GDM1 (cell line): ENCODE results near the gene SLAIN1.

Experiments used
- DNase-seq: peaks from one replicate; lab custom pipeline; 2025; lab: John Stamatoyannopoulos, UW

SLAIN1 gene

DNA sequence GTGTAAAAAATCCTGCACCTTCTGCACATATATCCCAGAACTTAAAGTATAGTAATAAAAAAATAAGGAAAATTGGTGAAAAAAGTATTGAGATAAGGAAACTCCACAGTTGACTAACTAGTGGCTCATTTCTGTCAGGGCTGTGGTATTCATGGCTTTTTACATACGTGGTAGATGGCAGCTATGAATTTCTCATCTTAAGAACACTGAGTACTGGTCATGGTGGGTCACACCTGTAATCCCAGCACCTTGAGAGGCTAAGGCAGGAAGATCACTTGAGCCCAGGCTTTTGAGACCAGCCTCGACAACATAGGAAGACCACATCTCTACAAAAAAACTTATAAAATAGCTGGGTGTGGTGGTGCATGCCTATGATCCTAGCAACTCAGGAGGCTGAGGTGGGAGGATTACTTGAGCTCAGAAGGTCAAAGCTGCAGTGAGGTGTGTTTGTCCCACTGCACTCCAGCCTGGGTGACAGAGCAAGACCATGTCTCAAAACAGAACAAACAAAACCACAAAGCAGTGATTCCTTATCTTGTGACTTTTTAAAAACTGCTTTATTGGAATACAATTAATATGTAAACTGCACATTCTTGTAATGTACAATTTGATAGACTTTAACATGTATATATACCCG is 16.8 kb downstream of the SLAIN1 start:
- no peak for DNase-seq

DNA sequence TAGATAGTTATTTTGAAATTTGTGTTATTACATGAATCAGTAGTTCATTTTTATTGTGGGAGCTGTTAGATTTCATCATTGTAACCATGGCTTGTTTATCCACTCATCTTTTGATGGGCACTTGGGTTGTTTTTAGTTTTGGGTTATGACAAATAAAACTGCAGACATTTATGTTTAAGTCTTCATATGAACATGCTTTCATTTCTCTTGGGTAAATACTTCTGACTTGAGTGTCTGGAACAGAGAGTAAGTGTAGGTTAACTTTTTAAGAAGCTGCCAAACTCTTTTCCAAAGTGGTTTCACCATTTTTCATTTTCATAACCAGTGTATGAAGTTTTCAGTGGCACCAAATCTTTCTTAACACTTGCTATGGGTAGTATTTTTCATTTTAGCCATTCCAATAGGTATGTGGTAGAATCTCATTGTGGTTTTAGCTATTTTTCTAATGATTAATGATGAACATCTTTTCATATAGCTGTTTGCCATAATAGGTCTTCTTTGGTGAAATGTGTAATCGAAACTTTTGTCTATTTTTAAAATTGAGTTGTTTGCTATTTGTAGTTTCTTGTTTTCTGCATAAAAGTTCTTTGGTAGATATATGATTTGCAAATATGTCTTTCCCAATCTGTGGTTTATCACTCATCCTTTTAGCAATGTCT is 17.9 kb downstream of the SLAIN1 start:
- no peak for DNase-seq

DNA sequence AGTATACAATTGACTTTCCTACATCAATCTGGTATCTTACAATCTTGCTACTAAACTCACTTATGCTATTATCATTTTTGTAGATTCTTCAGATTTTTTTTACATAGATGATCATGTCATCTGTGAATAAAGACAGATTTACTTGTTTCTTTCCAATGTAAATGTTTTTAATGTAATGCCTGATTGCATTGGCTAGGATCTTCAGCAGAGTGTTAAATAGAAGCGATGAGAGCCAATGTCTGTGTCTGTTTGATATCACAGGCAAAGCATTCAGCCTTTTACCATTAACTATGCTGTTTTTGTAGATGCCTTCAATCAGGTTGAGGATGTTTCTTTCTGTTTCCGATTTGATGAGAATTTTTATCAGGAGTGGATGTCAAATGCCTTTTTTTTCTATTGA is 19.2 kb downstream of the SLAIN1 start:
- no peak for DNase-seq

DNA sequence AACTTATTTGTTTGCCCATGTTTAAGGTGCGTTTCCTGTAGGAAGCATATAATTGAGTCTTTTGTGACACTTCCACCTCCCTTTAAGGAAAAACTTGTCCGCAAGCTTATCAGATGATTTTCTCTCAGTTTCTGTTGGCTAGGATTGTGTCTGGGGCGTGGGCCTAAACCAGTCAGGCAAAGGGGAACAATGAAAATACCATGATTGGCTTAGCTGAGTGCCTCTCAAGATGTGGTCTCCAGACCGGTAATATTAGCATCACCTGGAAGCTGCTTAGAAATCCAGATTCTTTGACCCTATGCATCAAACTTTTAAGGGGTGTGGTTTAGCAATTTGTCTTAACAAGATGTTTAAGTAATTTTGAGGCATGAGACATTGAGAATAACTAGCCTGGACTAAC is 20.0 kb downstream of the SLAIN1 start:
- no peak for DNase-seq

DNA sequence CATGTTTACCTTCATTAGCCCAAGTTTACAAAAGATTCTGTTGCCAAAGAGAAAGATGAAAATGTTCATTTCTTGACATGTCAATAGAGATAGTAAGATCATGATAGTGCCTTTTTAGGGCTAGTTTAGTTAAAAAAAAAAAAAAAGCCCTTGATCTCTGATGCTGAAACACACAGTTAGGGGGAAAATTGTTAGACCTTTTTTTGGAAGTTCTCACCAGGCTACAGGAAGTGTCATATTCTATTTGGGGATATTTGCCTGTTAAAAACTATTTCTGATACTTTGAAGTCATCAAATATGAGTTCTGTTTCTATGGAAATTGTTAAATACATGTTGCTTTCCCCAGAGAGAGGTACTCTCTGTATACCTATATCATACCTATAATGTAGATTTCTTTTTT is 21.6 kb downstream of the SLAIN1 start:
- DNase-seq: no peak

DNA sequence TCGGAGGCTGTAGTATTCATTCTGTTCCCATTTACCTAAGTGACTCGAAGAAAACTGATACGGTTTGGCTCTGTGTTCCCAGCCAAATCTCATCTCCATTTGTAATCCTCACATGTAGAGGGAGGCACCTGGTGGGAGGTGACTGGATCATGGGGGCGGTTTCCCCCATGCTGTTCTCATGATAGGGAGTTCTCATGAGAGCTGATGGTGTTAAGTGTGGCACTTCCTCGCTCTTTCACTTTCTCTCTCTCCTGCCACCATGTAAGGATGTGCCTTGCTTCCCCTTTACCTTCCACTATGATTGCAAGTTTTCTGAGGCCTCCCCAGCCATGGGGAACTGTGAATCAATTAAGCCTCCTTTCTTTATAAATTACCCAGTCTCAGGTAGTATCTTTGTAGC is 23.5 kb downstream of the SLAIN1 start:
- DNase-seq: no peak

DNA sequence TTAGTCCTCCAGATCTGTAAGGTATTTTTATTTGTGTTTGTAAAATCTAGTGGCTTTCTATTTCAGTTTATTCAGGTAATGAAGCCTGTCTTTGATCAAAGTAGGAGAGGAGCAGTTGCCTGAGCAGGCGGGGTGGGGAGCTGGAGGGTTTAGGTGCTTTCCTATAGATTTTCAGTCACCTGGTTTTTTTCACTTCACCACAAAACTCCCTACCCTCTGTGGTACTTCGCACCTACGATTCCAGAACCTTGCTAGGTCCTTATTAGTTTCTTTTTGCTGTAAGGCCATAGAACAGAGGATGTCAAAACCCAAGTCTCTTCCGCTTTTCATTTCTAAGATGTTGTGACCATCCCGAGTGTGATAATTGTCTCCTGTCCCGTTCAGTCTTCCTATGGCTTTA is 26.6 kb downstream of the SLAIN1 start:
- no peak for DNase-seq

DNA sequence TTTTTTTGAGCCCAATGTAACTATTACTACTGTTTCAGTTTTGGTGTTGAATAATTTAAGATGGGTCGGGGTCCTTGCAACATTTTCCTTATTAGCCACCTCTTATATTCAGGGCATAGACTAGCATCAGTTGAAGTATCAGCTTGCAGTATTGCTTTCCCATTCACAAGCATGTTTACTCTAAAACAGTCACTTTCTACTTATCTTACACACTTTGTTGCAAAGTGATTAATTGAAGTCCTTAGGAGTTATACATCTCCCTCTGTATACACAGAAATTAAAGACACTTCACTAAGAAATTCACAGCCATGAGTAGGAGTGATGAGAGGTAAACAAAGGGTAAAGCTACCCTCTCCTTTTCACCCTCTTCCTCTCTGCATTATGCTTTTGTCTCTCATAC is 27.6 kb downstream of the SLAIN1 start:
- no peak for DNase-seq

DNA sequence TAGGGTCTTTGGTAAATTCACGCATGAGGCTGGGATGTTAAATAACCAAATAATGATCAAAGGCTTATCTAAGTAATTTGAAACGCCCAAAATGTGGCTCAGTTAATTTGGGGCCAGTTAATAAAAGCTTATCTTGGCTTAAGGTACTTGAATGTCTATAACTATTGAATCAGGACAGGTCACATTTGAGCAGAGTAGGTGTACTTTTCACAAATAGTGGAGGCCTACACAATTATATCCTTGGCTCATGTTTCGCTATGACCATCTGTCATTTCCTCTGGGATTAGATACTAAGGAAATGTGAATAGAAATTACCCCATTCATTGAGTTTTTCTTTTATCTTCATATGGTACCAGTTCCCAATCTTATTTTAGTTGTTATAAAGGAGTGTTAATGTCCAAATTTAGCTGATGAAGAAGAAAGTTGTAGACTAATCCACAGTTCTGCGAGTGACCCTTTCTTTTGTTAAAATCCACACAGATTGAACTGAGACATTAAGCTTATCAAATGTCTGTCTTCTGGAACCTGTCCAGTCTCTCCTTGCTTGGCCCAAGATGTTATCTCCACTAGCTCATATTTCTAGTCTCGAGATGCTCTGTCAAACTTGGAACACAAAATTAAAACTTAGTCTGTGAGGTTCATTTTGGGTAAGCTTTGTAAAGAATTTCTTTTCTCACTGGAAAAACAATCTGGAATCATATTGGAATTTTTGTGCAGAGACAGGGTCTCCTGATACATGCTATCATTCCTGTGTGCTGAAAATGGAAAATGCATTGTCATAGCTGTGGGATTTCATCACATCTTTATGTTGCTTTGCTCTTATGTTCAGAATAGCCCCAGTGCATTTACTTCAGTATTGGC is 31.0 kb downstream of the SLAIN1 start:
- DNase-seq: no peak

DNA sequence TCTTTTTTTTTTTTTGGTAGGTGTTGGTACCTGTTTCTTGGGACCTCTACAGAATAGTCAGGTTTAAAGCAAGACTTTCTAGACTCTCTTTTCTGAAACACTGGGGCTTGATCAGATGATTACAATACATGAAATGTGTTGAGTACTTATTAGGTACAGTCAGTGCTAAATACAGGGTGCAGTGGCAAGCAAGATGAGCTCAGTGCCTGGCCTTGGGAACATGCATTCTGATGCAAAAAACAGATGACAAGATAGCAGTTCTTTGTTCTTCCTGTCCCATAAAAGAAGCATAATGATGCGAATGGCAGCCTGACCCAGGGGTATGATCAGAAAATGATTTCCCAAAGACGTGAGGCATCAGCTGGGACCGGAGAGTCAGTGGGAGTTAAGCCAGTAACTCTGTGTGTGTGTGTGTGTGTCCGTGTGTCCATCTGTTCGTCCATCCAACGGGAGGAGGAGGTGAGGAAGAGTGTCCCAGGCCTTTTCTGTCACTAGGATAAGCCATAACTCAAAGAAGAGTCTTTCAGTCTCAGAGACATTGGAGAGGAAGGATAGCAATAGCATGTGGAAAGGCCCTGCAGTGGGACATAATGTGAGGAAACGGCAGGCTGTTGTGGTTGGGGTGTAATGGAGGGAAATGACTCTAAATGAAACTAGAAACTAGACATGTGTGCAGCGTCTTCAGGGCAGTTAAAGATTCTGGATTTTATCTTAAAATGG is 32.2 kb downstream of the SLAIN1 start:
- no peak for DNase-seq

DNA sequence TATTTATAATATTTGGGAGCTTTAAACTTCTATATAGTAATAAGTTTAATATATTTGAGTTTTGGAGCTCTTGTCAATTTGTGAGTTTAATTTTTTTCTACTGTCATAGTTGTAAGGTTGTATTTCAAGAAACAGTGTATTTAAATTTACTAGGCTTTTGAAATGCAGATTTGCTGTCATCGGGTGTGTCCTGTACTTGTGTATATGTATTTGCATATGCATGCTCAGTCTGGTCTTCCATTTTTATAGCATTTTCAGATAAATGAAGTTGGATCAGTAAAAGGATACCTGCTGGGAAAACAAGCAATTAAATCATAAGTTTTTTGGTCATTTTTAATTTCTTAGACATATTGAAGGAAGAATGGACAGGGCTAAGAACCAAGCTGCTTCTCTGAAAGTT is 33.1 kb downstream of the SLAIN1 start:
- no peak for DNase-seq

DNA sequence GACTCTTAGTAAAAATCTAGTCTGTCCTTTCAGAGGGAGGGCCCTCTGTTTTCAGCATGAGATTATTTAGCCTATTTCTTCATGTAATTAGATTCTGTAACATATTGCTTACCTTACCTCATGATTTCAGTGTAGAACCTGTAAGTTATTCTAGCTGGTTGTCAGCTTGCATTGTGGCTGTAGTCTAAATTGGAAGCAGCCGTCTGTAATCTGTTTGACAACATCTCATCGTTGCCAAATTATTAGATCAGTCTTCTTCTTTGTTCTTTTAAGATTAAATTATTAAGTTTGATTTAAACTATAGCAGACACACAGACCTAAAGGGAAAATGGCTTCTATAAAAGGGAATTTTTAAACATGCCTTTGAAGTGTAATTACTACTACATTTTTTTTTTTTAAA is 34.8 kb downstream of the SLAIN1 start:
- no peak for DNase-seq

DNA sequence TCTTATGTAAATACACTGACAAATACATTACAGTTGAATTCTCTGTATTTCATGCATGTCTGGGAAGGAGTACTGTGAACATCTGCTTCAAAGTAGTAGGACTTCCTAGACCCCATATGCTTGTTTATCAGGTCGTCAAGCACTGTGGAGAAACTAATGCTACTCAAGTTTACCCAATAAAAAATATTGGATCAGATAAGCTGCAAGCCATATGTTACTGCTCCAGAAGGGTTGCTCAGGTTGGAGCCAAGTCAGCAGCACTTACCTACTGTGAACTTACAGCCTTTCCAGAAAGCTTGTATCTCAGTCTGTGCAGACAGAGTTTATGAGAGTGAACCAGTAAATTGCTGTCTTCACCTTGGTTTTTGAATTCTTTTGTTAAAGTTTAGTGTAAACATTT is 36.2 kb downstream of the SLAIN1 start:
- DNase-seq: no peak

DNA sequence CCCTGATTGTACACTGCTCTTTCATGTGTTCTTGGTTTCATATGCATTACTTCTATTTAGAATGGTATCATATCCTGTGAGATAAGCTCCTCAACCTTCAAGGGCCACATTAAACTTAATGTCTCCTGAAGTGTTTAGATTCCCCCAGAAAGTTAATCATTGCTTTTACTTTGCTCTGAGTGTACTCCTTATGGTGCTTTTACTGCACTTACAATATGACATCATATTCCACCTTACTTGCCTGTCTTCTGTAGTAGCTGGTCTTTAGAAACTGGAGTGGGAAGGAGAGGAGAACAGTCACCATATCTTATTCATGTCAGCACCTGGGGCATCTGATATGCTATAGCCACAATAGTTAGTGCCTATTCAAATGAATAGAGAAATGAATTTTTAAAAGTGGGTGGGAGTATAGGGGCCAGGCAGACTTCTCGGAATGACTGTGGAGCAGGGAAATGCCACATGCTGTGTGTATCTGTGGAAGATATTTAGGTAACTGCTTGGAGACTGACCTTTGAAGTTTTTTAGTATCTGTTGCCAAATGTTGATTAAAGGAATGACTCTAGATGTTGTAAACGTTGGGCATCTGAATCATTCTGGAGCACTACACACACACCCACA is 40.2 kb downstream of the SLAIN1 start:
- no peak for DNase-seq

DNA sequence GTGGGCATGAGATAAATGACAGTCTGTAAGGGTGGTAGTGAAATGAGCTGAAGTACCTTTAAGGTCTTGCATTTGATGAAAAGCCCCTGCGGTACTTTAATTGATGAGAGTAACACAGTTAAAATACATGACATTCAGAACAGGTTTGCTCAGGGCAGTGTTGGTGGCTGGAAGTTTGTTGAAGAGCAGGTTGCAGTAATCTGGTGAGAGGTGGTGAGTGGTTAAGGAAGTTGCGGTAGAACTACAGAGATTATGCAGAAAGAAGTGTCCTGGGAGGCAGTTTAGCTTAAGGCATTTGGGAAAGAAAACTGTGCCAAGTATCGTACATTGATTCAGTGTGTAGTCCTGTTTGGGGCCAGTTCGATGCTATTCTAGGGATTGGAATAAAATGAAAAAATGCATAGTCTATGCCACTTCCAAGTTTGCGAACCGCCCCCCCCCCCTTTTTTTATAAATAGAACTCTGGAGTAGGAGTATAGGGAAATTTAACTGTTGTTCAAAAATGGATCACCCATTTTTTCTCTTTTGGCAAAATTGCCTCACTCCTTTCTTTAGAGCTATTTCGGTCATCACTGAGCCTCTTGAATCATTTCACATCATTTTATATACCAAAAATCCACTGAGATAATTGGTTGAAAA is 42.7 kb downstream of the SLAIN1 start:
- no peak for DNase-seq

DNA sequence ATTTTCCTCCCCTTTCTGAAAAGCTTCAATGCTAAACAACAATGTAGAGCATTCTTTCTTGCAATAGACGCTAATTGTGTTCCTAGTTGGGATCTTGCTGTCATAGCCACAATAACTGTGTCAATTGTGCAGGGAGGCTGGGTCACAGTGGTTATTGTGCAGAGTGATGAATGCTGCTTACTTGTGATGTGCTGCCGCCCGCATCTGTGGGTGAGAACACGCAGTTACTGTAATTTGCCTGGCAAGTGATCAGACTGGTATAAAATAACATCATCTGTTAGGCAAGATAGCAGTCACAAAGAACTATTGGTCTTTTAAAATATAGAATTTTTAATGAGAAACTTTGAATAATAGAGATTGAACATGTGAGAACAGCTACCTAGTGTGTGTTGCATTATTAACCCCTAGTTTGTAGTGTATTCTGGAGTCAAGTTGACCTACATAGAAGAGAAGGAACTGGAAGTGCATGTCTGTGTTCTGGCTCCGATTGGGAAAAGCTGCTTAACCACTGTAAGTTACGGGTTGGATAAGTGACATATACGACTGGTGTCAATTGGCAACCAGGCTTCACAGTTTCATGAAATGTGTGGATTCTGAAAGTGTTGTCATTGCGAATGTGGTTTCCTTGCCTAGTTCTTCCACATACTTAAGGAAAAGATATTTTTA is 43.6 kb downstream of the SLAIN1 start:
- no peak for DNase-seq

DNA sequence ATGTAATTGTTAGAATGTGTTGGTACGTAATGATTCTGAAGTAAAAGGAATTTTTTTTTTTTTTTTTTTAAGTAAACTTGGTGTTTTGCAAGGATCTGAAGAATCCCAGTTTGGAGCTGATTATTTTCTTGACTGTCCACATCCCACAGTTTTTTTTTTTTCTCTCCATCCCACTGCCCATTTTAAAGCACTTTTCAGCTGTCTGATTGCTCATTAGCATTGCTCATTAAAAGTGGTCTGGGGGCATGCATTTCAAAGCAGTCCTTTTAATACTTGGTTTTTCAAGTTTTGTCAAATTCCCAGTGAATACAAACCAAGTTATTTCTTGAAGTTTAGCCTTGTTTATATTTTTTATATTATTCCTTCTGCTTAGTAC is 44.1 kb downstream of the SLAIN1 start:
- DNase-seq: no peak

DNA sequence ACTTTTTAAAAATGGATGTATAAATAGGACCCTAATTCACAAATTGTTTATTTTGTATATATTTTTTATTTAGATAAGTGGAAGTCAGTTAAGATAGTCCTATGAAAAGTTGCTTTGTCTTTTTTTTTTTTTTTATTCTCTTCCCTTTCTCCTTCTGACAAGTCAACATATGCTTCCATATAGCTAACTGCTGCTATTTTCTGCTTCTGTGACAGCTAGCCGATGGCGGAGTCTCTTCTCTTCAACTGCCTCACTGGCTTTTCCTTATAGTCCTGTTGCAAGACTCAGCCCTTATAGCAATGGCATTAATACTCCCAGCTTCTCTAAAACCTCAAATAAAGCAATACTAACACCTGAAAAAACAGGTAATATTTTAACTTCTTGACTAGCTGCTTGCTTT is 45.3 kb downstream of the SLAIN1 start:
- DNase-seq: no peak

DNA sequence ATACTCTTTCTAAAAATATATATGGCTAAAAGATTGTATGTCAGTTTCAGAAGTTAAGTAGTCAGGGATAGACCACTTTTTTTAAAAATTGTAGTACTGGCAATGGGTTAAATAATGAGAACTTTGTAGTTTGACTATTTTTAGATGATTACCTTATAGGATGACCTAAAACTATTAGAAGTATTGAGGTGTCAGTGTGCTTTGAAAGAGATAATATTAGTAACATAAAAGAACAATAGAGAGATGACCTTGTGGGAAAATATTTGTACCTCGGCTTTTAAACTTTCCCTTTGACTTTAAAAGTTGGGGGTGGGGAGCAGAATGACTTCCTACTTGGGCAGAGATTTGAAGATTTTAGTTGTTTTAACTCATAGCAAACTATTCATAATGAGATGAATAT is 48.3 kb downstream of the SLAIN1 start:
- DNase-seq: no peak

DNA sequence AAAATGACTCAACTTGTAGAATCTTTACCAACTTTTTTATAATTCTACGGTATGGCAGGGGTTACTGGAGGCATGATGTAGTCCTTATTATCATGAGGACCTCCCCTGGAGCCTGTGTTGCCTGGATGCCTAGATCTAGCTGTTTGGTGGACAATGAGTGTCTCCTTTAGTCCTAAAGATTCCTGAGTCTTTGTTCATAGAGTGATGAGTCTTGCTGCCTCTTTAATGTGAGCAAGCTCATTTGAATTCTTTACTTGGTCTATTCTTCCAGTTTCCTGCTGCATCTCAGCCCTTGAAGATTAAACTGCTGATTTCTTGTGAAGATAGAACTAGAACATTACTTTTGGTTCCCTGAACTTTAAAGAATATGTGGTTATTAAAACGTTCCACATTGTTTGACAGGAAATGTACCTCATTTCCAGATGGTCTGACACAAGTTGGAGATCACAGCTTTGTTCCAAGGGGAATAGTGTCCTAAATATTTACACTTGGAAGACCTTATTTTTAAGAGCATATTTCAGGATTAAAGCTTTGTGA is 51.9 kb downstream of the SLAIN1 start:
- no peak for DNase-seq
